ENCODE measurements around the gene CFAP410. TPM values are rescaled to one million over a fixed set of nuclear protein-coding genes. Genes with fewer than 3 reads are reported as not detected.

Gene CFAP410
- total and polyA plus RNA-seq, 2 of the 4 experiments (the other 2 are of a cell fraction), result 3.8 to 10.3 TPM

DNA sequence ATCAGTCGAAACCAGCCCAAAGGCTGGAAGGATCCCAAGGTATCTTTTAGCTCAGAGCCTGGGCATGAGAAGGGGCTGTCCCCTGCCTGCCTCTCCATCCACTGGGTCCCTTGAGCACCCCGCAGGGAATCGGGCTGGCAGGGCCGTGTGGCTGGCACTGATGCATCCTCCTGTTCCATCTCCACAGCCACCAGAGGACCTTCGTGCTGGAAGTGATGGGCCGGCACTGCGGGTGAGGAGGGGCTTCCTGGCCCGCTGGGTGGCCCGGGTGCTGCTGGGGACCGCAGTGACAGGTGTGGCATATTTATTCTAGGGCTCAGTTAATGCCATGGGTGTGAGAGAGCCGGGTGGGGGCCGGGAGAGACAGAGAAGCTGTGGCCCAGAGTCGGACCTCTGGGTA lies 25.7 kb downstream of the CFAP410 start:
- H3K18ac ChIP-seq (ENCODE audit: low read depth, low read length), result no peak overlapping the region
- H4K91ac ChIP-seq (ENCODE audit: insufficient read depth, low read depth, low read length), result no peak overlapping the region
- DNase-seq (no peak), ATAC-seq (ENCODE audit: low read depth) (no peak)
- H3K9me3 ChIP-seq (ENCODE audit: control insufficient read depth, insufficient read depth, low read length), result no peaks in the 10 kb centered on the region
- H3K4me3 ChIP-seq (ENCODE audit: insufficient read depth, low read depth, low read length), result no peak overlapping the region
- no peak overlapping the region for H2AFZ ChIP-seq (replicated peaks; ENCODE audit: low read length, poor library complexity)
- no peak overlapping the region for H3K56ac ChIP-seq (ENCODE audit: extremely low read depth, insufficient read depth, low read length)
- H3K4ac ChIP-seq (ENCODE audit: low read depth, low read length), result no peak overlapping the region
- intact Hi-C loops (cut with micrococcal nuclease), result no loop called here
- H3K4me1 ChIP-seq (ENCODE audit: control insufficient read depth, insufficient read depth, low read length), result no peaks in the 10 kb centered on the region
- H3K14ac ChIP-seq (replicated peaks; ENCODE audit: low read depth, low read length), result no peak overlapping the region
- no peak overlapping the region for H2BK120ac ChIP-seq (ENCODE audit: low read depth, low read length)
- H3K9me1 ChIP-seq (ENCODE audit: insufficient read depth, low read length), result peaks cover 5% of the 10 kb centered on the region; the same call in 1 of the 2 replicates
- H3K27ac ChIP-seq (ENCODE audit: insufficient read depth, low read length), result no peak overlapping the region
- peaks cover 77% of the 10 kb centered on the region for H3K36me3 ChIP-seq (ENCODE audit: control insufficient read depth, insufficient read depth, low read length)
- CTCF ChIA-PET, result no interaction called here
- H3K4me2 ChIP-seq (ENCODE audit: low read depth, low read length), result no peak overlapping the region
- peaks cover 17% of the 10 kb centered on the region for H4K20me1 ChIP-seq (ENCODE audit: insufficient read depth, low read length)
- H4K8ac ChIP-seq (ENCODE audit: low read depth in 2 of 2, low read length in 2 of 2), result no peak overlapping the region
- H3K23ac ChIP-seq (ENCODE audit: low read depth, low read length), result no peak overlapping the region
- no peak overlapping the region for H2AK9ac ChIP-seq (replicated peaks; ENCODE audit: low read depth, low read length, poor library complexity)
- H3K27me3 ChIP-seq (ENCODE audit: control insufficient read depth, insufficient read depth, low read length), result no peaks in the 10 kb centered on the region
- H2AK5ac ChIP-seq (ENCODE audit: low read depth, low read length), result no peak overlapping the region
- TF ChIP-seq MAZ (IDR thresholded peaks at IDR 0.05; ENCODE audit: borderline replicate concordance, low read depth, low read length) (no peak), NFE2L2 (IDR thresholded peaks at IDR 0.05; ENCODE audit: low read depth, low read length) (no peak), RCOR1 (IDR thresholded peaks at IDR 0.05; ENCODE audit: insufficient replicate concordance, low read length) (no peak)
- no peak overlapping the region for H2BK5ac ChIP-seq (ENCODE audit: low read depth, low read length, poor library complexity, severe bottlenecking)
- H3K9ac ChIP-seq (ENCODE audit: low read depth, low read length), result no peak overlapping the region
- H2BK20ac ChIP-seq (ENCODE audit: low read depth, low read length), result no peak overlapping the region
- 89% methylated on average over 6 of the region's 13 CpGs; no CpG with 5 or more reads in 1 of the 2 experiments for WGBS, 2 experiments (ENCODE audit: extremely low coverage in 2 of 2, insufficient read length in 1 of 2)
- in situ Hi-C loops (cut with MboI; ENCODE audit: low sequenced_read_pairs), result no loop called here
- no TSS peak for BruUV-seq (replicated peaks)
- dilution Hi-C loops (cut with HindIII; ENCODE audit: low sequenced_read_pairs, unreplicated experiment), result no loop called here
- H4K5ac ChIP-seq (ENCODE audit: low read depth, low read length), result no peak overlapping the region
- H2BK15ac ChIP-seq (ENCODE audit: low read depth, low read length), result no peak overlapping the region
- peaks cover 7 to 13% of the 10 kb centered on the region in 2 experiments; a peak in 3 of 4 replicates for H3K79me1 ChIP-seq (ENCODE audit: low read depth in 1 of 2, low read length in 2 of 2)
- POLR2A ChIA-PET (ENCODE audit: unreplicated experiment), result no interaction called here
